Measurements from ENCODE around the gene HCFC1. TPM values are rescaled to one million over a fixed set of nuclear protein-coding genes. Genes with fewer than 3 reads are reported as not detected.

HCFC1 gene
- polyA plus RNA-seq, 1 of the 3 experiments (the other 2 are of a cell fraction): 9.5 TPM

DNA sequence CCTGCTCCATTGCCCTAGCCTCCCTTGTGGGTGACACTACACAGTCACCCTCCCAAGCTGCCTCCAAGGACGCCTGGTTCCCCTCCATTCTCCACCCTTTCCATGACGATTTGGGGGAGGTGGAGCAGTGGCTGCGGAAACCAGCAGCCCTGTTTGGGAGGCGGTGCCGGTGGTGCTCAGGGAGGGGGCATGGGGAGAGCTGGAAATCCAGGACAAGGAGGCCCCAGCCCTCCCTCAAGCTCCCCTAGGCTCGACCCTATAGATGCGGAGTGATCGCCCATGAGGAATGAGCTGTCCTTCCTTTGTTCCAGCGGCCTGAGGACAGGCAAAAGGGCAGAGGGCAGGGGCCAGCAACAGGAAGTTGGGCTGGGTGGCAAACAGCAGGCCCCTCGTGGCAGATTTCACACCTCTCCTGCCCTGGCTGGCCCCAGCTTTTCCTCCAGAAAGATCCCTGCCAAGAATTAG is 23.6 kb downstream of the HCFC1 start:
- Histone ChIP-seq H3K27me3 (ENCODE audit: insufficient read depth) (no peaks in the 10 kb centered on the region), H2AFZ (ENCODE audit: low read depth) (no peak overlapping the region), H3K79me2 (ENCODE audit: insufficient read depth) (no peaks in the 10 kb centered on the region), H3K27ac (ENCODE audit: low read depth in 2 of 2, low read length in 1 of 2) (no peak overlapping the region), H3K4me1 (ENCODE audit: control insufficient read depth in 1 of 2, insufficient read depth in 2 of 2, low read depth in 1 of 2, low read length in 1 of 2) (peaks cover 0 to 2% of the 10 kb centered on the region in 2 experiments; a peak in 1 of 4 replicates), H3F3A (replicated peaks; ENCODE audit: insufficient read depth) (peaks cover 19% of the 10 kb centered on the region), H3K9me2 (no peaks in the 10 kb centered on the region), H4K20me1 (ENCODE audit: insufficient read depth) (peaks cover 12% of the 10 kb centered on the region; the same call in 1 of the 2 replicates), H3K9me3 (no peaks in the 10 kb centered on the region), H3K36me3 (replicated peaks in 1 of 2; ENCODE audit: control insufficient read depth in 1 of 2, insufficient read depth in 2 of 2, low read length in 1 of 2) (peaks cover 12 to 56% of the 10 kb centered on the region in 2 experiments), H3K9ac (no peak overlapping the region), H3K4me3 (ENCODE audit: low read depth in 2 of 2, low read length in 1 of 2) (no peak overlapping the region), H3K4me2 (no peak overlapping the region)
- 87% methylated on average over 10 of the region's 10 CpGs for WGBS (ENCODE audit: low lambda C conversion rate)
- no peak for DNase-seq
- ChIA-PET CTCF (interaction anchor here (0.6 to 11.8 kb wide), 7 partner anchors 11 to 818 kb away, joined by 3 to 271 read pairs (median 21); partner anchors contain the start of genes ARHGAP4, HCFC1, NAA10 and PLXNB3), POLR2A (interaction anchor here (1.3 kb wide), 1 partner anchor 21 kb away, joined by 3 read pairs; no protein-coding TSS in a partner anchor)
- TF ChIP-seq YY1 (IDR thresholded peaks at IDR 0.05; ENCODE audit: low read depth): no peak
- TF ChIP-seq, protein P1, sequence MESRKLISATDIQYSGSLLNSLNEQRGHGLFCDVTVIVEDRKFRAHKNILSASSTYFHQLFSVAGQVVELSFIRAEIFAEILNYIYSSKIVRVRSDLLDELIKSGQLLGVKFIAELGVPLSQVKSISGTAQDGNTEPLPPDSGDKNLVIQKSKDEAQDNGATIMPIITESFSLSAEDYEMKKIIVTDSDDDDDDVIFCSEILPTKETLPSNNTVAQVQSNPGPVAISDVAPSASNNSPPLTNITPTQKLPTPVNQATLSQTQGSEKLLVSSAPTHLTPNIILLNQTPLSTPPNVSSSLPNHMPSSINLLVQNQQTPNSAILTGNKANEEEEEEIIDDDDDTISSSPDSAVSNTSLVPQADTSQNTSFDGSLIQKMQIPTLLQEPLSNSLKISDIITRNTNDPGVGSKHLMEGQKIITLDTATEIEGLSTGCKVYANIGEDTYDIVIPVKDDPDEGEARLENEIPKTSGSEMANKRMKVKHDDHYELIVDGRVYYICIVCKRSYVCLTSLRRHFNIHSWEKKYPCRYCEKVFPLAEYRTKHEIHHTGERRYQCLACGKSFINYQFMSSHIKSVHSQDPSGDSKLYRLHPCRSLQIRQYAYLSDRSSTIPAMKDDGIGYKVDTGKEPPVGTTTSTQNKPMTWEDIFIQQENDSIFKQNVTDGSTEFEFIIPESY (IDR thresholded peaks at IDR 0.05; ENCODE audit: borderline replicate concordance, low read depth): no peak
- TF ChIP-seq CHD2 (IDR thresholded peaks at IDR 0.05; ENCODE audit: low read length, partially characterized antibody): no peak
- TF ChIP-seq, protein P2, sequence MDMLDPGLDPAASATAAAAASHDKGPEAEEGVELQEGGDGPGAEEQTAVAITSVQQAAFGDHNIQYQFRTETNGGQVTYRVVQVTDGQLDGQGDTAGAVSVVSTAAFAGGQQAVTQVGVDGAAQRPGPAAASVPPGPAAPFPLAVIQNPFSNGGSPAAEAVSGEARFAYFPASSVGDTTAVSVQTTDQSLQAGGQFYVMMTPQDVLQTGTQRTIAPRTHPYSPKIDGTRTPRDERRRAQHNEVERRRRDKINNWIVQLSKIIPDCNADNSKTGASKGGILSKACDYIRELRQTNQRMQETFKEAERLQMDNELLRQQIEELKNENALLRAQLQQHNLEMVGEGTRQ (IDR thresholded peaks at IDR 0.05; ENCODE audit: borderline replicate concordance, low read depth, low read length): no peak
- no peak for TF ChIP-seq FOXM1 (IDR thresholded peaks at IDR 0.05; ENCODE audit: low read depth)

GRCh38 chrX:153947009-153947769 is 24.4 kb downstream of the HCFC1 start:
- 39% methylated on average over 13 of the region's 19 CpGs for WGBS (ENCODE audit: low lambda C conversion rate)
- CTCF ChIA-PET: interaction anchor here (0.6 to 11.8 kb wide), 33 partner anchors 9 to 1006 kb away, joined by 3 to 271 read pairs (median 3); partner anchors contain the start of genes ARHGAP4, HCFC1, NAA10 and PLXNB3
- Histone ChIP-seq H3K9me3 (no peaks in the 10 kb centered on the region), H3K27me3 (ENCODE audit: insufficient read depth) (no peaks in the 10 kb centered on the region), H3K4me1 (ENCODE audit: control insufficient read depth in 1 of 2, insufficient read depth in 2 of 2, low read depth in 1 of 2, low read length in 1 of 2) (peaks cover 0 to 2% of the 10 kb centered on the region in 2 experiments; a peak in 1 of 4 replicates), H3K4me2 (no peak overlapping the region), H4K20me1 (ENCODE audit: insufficient read depth) (0 out of 2 replicates have a peak, but pooled peaks cover 9% of the 10 kb centered on the region), H3K79me2 (ENCODE audit: insufficient read depth) (no peaks in the 10 kb centered on the region), H3K9ac (no peak overlapping the region), H3K27ac (ENCODE audit: low read depth in 2 of 2, low read length in 1 of 2) (no peak overlapping the region), H3K4me3 (ENCODE audit: low read depth in 2 of 2, low read length in 1 of 2) (no peak overlapping the region), H2AFZ (ENCODE audit: low read depth) (no peak overlapping the region), H3K9me2 (no peaks in the 10 kb centered on the region), H3K36me3 (replicated peaks in 1 of 2; ENCODE audit: control insufficient read depth in 1 of 2, insufficient read depth in 2 of 2, low read length in 1 of 2) (peaks cover 3 to 48% of the 10 kb centered on the region in 2 experiments), H3F3A (replicated peaks; ENCODE audit: insufficient read depth) (peaks cover 19% of the 10 kb centered on the region)
- POLR2A ChIA-PET: interaction anchor here (0.7 to 1.3 kb wide), 2 partner anchors 20 to 169 kb away, joined by 3 read pairs; no protein-coding TSS in a partner anchor
- peak; percentile 91 for DNase-seq
- TF ChIP-seq RFX5 (IDR thresholded peaks at IDR 0.05; ENCODE audit: low read length): no peak
- TF ChIP-seq SMC3 (IDR thresholded peaks at IDR 0.05; ENCODE audit: low read depth, low read length): peak; percentile 79
- TF ChIP-seq RAD21 (IDR thresholded peaks at IDR 0.05; ENCODE audit: low read length): peak; percentile 72
- TF ChIP-seq EP300 (IDR thresholded peaks at IDR 0.05; ENCODE audit: borderline replicate concordance in 1 of 2, low read depth in 1 of 2, low read length in 1 of 2): no peak
- TF ChIP-seq FOXJ3 (CRISPR knock-in tag; IDR thresholded peaks at IDR 0.05): no peak
- TF ChIP-seq, protein P3, sequence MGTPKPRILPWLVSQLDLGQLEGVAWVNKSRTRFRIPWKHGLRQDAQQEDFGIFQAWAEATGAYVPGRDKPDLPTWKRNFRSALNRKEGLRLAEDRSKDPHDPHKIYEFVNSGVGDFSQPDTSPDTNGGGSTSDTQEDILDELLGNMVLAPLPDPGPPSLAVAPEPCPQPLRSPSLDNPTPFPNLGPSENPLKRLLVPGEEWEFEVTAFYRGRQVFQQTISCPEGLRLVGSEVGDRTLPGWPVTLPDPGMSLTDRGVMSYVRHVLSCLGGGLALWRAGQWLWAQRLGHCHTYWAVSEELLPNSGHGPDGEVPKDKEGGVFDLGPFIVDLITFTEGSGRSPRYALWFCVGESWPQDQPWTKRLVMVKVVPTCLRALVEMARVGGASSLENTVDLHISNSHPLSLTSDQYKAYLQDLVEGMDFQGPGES (IDR thresholded peaks at IDR 0.05; ENCODE audit: low read depth, low read length): no peak
- TF ChIP-seq, protein P2 (IDR thresholded peaks at IDR 0.05; ENCODE audit: borderline replicate concordance, low read depth, low read length): no peak
- TF ChIP-seq, protein P1 (IDR thresholded peaks at IDR 0.05; ENCODE audit: borderline replicate concordance, low read depth): no peak
- TF ChIP-seq MAX (IDR thresholded peaks at IDR 0.05; ENCODE audit: low read depth): 0 out of 2 replicates have a peak, but pooled peaks have one; percentile 17
- peak; percentile 96 for TF ChIP-seq CTCF (IDR thresholded peaks at IDR 0.05)
- TF ChIP-seq FOXM1 (IDR thresholded peaks at IDR 0.05; ENCODE audit: low read depth): no peak
